AG04449 (cell line): Measurements from ENCODE around the gene PPP1R12A.
"Not testable (repeated sequence)": the region's sequence is repeated elsewhere in the genome, so short reads cannot be mapped to it uniquely, and the experiment has no call there.

Source experiments
- CTCF ChIA-PET: fragments of 350-600 bp; formaldehyde crosslinking; extraction: SDS; loops from one replicate; lab custom pipeline; 2021; ENCODE audit warnings: antibody characterized with exemption; lab: Yijun Ruan, JAX
- POLR2A ChIA-PET: fragments of 400-600, 350-600 bp; formaldehyde crosslinking; extraction: SDS; loops from one replicate; lab custom pipeline; 2020; ENCODE audit warnings: antibody characterized with exemption, inconsistent platforms; lab: Yijun Ruan, JAX
- DNase-seq: peaks from one replicate; pipeline ENCODE4 v3.0.0-alpha.2; 2010; ENCODE audit warnings: low read depth, low spot score
- H3K4me3 ChIP-seq: 2 replicates; pipeline ENCODE4 v1.5.1; 2011; ENCODE audit warnings: low read depth, mild to moderate bottlenecking, control low read depth, low read length
- TF ChIP-seq, protein P1 (sequence below): IDR thresholded peaks from one replicate; pipeline ENCODE4 v1.5.1; 2011; ENCODE audit warnings: mild to moderate bottlenecking, moderate library complexity, low read length, control low read depth, inconsistent platforms; ENCODE audit not compliant: insufficient read depth; ENCODE audit errors: missing control alignments

The PPP1R12A gene

DNA sequence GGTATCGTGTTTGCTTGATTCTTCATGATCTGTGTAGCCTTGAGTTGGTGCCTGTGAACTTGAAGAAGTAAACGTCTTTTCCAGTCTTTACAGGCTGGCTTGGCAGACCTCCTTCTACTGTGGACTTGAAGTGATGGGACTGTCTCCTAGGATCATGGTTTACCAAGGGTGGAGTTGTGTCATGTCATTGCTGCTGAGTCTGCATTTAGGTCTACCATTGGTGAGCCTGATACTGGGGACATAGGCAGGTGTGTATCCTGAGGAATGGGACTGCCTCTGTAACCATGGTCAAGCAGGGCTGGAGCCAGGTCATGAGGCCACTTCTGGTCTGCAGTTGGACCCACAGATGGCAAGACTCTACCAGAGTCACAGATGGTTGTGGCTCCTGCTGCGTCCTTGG is 20.7 kb upstream of the PPP1R12A start:
- CTCF ChIA-PET, result no interaction called here
- POLR2A ChIA-PET, result no interaction called here
- no peak overlapping the region for H3K4me3 ChIP-seq
- TF ChIP-seq, protein P1, sequence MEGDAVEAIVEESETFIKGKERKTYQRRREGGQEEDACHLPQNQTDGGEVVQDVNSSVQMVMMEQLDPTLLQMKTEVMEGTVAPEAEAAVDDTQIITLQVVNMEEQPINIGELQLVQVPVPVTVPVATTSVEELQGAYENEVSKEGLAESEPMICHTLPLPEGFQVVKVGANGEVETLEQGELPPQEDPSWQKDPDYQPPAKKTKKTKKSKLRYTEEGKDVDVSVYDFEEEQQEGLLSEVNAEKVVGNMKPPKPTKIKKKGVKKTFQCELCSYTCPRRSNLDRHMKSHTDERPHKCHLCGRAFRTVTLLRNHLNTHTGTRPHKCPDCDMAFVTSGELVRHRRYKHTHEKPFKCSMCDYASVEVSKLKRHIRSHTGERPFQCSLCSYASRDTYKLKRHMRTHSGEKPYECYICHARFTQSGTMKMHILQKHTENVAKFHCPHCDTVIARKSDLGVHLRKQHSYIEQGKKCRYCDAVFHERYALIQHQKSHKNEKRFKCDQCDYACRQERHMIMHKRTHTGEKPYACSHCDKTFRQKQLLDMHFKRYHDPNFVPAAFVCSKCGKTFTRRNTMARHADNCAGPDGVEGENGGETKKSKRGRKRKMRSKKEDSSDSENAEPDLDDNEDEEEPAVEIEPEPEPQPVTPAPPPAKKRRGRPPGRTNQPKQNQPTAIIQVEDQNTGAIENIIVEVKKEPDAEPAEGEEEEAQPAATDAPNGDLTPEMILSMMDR, result no peak
- DNase-seq, result no peak

DNA sequence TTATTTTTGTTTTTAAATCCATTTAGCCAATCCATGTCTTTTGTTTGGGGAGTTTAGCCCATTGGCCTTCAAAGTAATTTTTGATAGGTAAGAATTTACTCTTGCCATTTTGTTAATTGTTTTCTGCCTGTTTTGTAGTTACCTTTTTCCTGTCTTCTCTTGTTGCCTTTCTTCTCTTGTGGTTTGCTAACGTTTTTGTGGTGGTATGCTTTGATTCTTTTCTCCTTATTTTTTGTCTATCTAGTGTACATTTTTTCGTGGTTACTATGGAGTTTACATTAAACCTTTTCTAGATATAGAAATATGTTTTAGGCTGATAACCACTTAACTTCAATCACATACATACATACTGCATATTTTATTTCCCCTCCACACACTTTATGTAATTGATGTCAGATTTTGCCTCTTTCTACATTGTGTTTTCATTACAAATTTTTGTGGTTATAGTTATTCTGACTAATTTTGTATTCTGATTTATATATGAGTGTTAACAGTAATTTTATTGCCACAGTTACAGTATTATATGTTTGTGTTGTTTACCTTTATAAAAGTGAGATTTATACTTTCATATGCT is 19.2 kb upstream of the PPP1R12A start:
- POLR2A ChIA-PET, result no interaction called here
- DNase-seq, result no peak
- CTCF ChIA-PET, result no interaction called here
- no peak overlapping the region for H3K4me3 ChIP-seq
- TF ChIP-seq, protein P1, result no peak

DNA sequence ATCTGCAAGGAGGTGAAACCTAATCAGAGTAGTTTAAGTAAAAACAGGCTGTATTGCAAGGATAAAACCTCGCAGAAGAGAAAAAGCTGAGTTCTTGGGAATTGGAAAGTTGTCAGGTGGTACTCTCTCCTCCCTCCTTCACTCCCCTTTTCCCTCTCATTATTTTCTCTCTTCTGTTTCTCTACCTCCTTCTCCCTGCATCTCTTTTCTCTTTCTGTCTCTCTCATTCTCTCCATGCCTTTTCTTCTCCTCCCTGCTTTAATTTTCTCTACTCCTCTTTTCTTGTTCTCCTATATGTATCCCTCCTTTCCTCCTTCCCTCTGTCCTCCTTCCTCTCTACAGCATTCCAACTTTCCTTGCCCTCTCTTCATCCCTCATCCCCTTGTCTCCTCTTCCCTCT is 14.2 kb upstream of the PPP1R12A start:
- CTCF ChIA-PET, result interaction anchor here (1.9 kb wide), 1 partner anchor 14 kb away, joined by 5 read pairs; the partner anchor contains the start of gene PPP1R12A
- DNase-seq, result no peak
- TF ChIP-seq, protein P1, result no peak
- POLR2A ChIA-PET, result no interaction called here
- no peak overlapping the region for H3K4me3 ChIP-seq

DNA sequence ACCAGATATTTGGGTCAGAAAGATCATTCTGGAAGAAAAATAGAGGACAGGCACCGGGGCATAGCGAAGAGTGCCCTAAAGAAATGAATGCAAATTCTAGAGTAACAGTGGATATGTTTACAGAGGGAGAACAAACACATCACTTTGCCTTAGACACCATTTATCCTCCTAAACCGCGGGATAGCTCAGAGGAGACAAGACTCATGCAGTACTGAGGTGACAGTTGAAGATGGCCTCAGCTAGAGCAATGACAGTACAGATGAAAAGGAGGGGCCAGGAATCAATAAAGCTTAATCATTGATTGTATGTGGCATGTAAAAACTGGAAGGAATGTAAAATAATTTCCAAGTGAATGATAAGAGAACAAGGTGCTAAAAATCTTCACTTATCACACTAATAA is 10.5 kb upstream of the PPP1R12A start:
- CTCF ChIA-PET, result no interaction called here
- POLR2A ChIA-PET, result no interaction called here
- TF ChIP-seq, protein P1, result no peak
- no peak overlapping the region for H3K4me3 ChIP-seq
- no peak for DNase-seq

DNA sequence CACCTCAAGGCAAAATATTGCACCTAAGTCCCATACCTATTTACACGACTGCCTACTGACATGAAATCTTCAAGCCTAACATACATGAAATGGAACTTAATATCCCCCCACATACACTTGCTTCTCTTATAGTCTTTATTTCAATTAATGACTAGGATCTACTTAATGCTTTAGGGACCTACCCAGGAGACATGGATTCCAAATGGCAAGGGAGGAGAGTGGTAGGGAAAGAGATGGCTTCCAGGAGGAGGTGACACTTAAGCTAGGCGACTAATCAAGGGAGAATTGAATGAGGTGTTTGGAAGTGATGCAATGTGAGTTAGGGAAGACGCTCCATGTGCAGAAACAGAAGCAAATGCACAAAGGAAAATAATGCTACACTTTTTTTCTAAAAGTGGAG is 9.7 kb upstream of the PPP1R12A start:
- ChIA-PET POLR2A (no interaction called here), CTCF (no interaction called here)
- TF ChIP-seq, protein P1, result no peak
- DNase-seq, result no peak
- H3K4me3 ChIP-seq, result no peak overlapping the region

DNA sequence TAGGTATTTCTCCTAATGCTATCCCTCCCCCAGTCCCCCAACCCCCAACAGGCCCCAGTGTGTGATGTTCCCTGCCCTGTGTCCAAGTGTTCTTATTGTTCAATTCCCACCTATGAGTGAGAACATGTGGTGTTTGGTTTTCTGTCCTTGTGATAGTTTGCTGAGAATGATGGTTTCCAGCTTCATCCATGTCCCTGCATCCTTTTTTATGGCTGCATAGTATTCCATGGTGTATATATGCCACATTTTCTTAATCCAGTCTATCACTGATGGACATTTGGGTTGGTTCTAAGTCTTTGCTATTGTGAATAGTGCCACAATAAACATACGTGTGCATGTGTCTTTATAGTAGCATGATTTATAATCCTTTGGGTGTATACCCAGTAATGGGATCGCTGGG is 7.9 kb upstream of the PPP1R12A start:
- CTCF ChIA-PET, result interaction anchor here (0.7 kb wide), 1 partner anchor 15 kb away, joined by 4 read pairs; no protein-coding TSS in a partner anchor
- DNase-seq, result not testable (repeated sequence)

DNA sequence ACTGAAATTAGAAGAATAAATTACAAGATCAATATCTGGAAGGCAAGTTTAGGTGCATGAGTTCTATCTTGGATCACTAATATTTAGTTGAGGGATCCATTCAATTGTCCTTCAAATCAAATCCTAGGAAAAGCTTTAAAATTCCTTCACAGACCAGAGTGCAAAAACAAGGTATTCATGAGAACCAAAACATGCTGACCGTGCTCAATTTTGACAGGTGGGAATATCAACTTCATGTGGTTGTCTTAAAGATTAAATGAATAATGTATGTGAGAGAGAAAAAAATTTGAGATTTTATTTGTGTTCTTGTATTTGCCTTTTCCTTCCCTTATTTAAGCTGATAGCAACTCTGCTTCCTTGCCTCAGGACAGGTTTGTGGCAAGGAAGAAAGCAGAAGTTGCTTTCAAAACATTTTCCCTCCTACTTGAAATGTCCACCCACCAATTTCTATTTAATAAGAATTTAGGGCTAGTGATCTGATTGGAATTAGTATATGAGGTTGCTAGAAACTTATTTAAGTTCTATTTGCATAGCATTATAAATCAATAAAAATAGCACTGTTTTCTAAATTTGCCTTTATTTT is 4.9 kb upstream of the PPP1R12A start:
- H3K4me3 ChIP-seq, result no peak overlapping the region
- POLR2A ChIA-PET, result no interaction called here
- DNase-seq, result no peak
- TF ChIP-seq, protein P1, result no peak
- CTCF ChIA-PET, result no interaction called here

More for the DNA sequence above, 7.9 kb upstream of the PPP1R12A start:
- POLR2A ChIA-PET, H3K4me3 ChIP-seq: not testable (repeated sequence)
